ENCODE measurements around the gene RAB40B.

RAB40B gene

GRCh38 chr17:82691714-82692113, 6.8 kb downstream of the RAB40B start:
- DNase-seq (ENCODE audit: low spot score), result no peak

GRCh38 chr17:82690786-82691489, 7.6 kb downstream of the RAB40B start:
- no peak for DNase-seq (ENCODE audit: low spot score)

GRCh38 chr17:82689077-82689476, 9.4 kb downstream of the RAB40B start:
- no peak for DNase-seq (ENCODE audit: low spot score)

GRCh38 chr17:82687871-82688270, 10.6 kb downstream of the RAB40B start:
- DNase-seq (ENCODE audit: low spot score), result no peak

- no peak for DNase-seq (ENCODE audit: low spot score)
Observed at GRCh38 chr17:82687375-82687861, 11.1 kb downstream of the RAB40B start.

GRCh38 chr17:82686366-82687324, 11.9 kb downstream of the RAB40B start:
- no peak for DNase-seq (ENCODE audit: low spot score)

GRCh38 chr17:82685291-82685690, 13.2 kb downstream of the RAB40B start:
- DNase-seq (ENCODE audit: low spot score), result no peak

- no peak for DNase-seq (ENCODE audit: low spot score)
Observed at GRCh38 chr17:82684228-82684841, 14.2 kb downstream of the RAB40B start.

GRCh38 chr17:82683534-82683933, 15.0 kb downstream of the RAB40B start:
- no peak for DNase-seq (ENCODE audit: low spot score)

GRCh38 chr17:82681547-82681946, 17.0 kb downstream of the RAB40B start:
- DNase-seq (ENCODE audit: low spot score), result no peak

GRCh38 chr17:82679586-82680465, 18.7 kb downstream of the RAB40B start:
- DNase-seq (ENCODE audit: low spot score), result no peak

GRCh38 chr17:82678265-82678891, 20.1 kb downstream of the RAB40B start:
- DNase-seq (ENCODE audit: low spot score), result no peak

GRCh38 chr17:82677353-82677925, 21.1 kb downstream of the RAB40B start:
- no peak for DNase-seq (ENCODE audit: low spot score)

- no peak for DNase-seq (ENCODE audit: low spot score)
Observed at GRCh38 chr17:82675476-82676245, 22.8 kb downstream of the RAB40B start.

GRCh38 chr17:82674656-82675475, 23.6 kb downstream of the RAB40B start:
- no peak for DNase-seq (ENCODE audit: low spot score)

- DNase-seq (ENCODE audit: low spot score), result no peak
Observed at GRCh38 chr17:82670661-82671450, 27.6 kb downstream of the RAB40B start.

GRCh38 chr17:82668631-82669099, 29.8 kb downstream of the RAB40B start:
- peak; percentile 68 for DNase-seq (ENCODE audit: low spot score)

GRCh38 chr17:82668024-82668630, 30.4 kb downstream of the RAB40B start:
- DNase-seq (ENCODE audit: low spot score), result no peak

Data from AG08396 (cell line).